ENCODE measurements around the gene CTNNA3.

Gene CTNNA3

GRCh38 chr10:66572700-66573099 is 1123.3 kb downstream of the CTNNA3 start:
- H3K9me3 ChIP-seq = no peaks in the 10 kb centered on the region
- TF ChIP-seq CTCF (IDR thresholded peaks at IDR 0.05) = no peak
- H3K27ac ChIP-seq = no peak overlapping the region
- H3K27me3 ChIP-seq = no peaks in the 10 kb centered on the region
- no peaks in the 10 kb centered on the region for H3K4me1 ChIP-seq (ENCODE audit: control insufficient read depth in 1 of 2, insufficient read depth in 1 of 2, low read depth in 1 of 2, low read length in 1 of 2)
- H3K36me3 ChIP-seq = no peaks in the 10 kb centered on the region
- H3K4me3 ChIP-seq (ENCODE audit: low read depth in 1 of 2, low read length in 1 of 2) = no peak overlapping the region

GRCh38 chr10:66565999-66566398 is 1130.0 kb downstream of the CTNNA3 start:
- TF ChIP-seq CTCF (IDR thresholded peaks at IDR 0.05) = no peak
- Histone ChIP-seq H3K36me3 (no peaks in the 10 kb centered on the region), H3K4me3 (ENCODE audit: low read depth in 1 of 2, low read length in 1 of 2) (no peak overlapping the region)

GRCh38 chr10:66564287-66564686 is 1131.7 kb downstream of the CTNNA3 start:
- H3K27me3 ChIP-seq = no peaks in the 10 kb centered on the region
- H3K9me3 ChIP-seq = no peaks in the 10 kb centered on the region
- H3K4me3 ChIP-seq (ENCODE audit: low read depth in 1 of 2, low read length in 1 of 2) = no peak overlapping the region
- TF ChIP-seq CTCF (IDR thresholded peaks at IDR 0.05) = no peak
- no peaks in the 10 kb centered on the region for H3K4me1 ChIP-seq (ENCODE audit: control insufficient read depth in 1 of 2, insufficient read depth in 1 of 2, low read depth in 1 of 2, low read length in 1 of 2)
- H3K36me3 ChIP-seq = no peaks in the 10 kb centered on the region
- H3K27ac ChIP-seq = no peak overlapping the region

More at GRCh38 chr10:66565999-66566398, 1130.0 kb downstream of the CTNNA3 start:
- Histone ChIP-seq H3K4me1 (ENCODE audit: control insufficient read depth in 1 of 2, insufficient read depth in 1 of 2, low read depth in 1 of 2, low read length in 1 of 2) (no peaks in the 10 kb centered on the region), H3K9me3 (no peaks in the 10 kb centered on the region), H3K27ac (no peak overlapping the region), H3K27me3 (no peaks in the 10 kb centered on the region)

- Histone ChIP-seq H3K27me3 (no peaks in the 10 kb centered on the region), H3K4me1 (ENCODE audit: control insufficient read depth in 1 of 2, insufficient read depth in 1 of 2, low read depth in 1 of 2, low read length in 1 of 2) (no peaks in the 10 kb centered on the region), H3K36me3 (no peaks in the 10 kb centered on the region), H3K27ac (no peak overlapping the region), H3K9me3 (no peaks in the 10 kb centered on the region), H3K4me3 (ENCODE audit: low read depth in 1 of 2, low read length in 1 of 2) (no peak overlapping the region)
- no peak for TF ChIP-seq CTCF (IDR thresholded peaks at IDR 0.05)
Observed at GRCh38 chr10:66555061-66555460, 1140.9 kb downstream of the CTNNA3 start.

- Histone ChIP-seq H3K36me3 (no peaks in the 10 kb centered on the region), H3K4me1 (ENCODE audit: control insufficient read depth in 1 of 2, insufficient read depth in 1 of 2, low read depth in 1 of 2, low read length in 1 of 2) (no peaks in the 10 kb centered on the region), H3K4me3 (ENCODE audit: low read depth in 1 of 2, low read length in 1 of 2) (no peak overlapping the region), H3K9me3 (no peaks in the 10 kb centered on the region), H3K27me3 (no peaks in the 10 kb centered on the region), H3K27ac (no peak overlapping the region)
- TF ChIP-seq CTCF (IDR thresholded peaks at IDR 0.05) = no peak
Observed at GRCh38 chr10:66552331-66552730, 1143.7 kb downstream of the CTNNA3 start.

- Histone ChIP-seq H3K4me1 (ENCODE audit: control insufficient read depth in 1 of 2, insufficient read depth in 1 of 2, low read depth in 1 of 2, low read length in 1 of 2) (no peaks in the 10 kb centered on the region), H3K36me3 (no peaks in the 10 kb centered on the region)
- TF ChIP-seq CTCF (IDR thresholded peaks at IDR 0.05) = no peak
Observed at GRCh38 chr10:66550351-66550750, 1145.6 kb downstream of the CTNNA3 start.

More at GRCh38 chr10:66550351-66550750, 1145.6 kb downstream of the CTNNA3 start:
- H3K9me3 ChIP-seq = no peaks in the 10 kb centered on the region
- H3K27me3 ChIP-seq = no peaks in the 10 kb centered on the region
- H3K4me3 ChIP-seq (ENCODE audit: low read depth in 1 of 2, low read length in 1 of 2) = no peak overlapping the region
- no peak overlapping the region for H3K27ac ChIP-seq
